C1 segment of cervical spinal cord (tissue), 14 donors: ENCODE data around the gene ADAMTS2.

Experiments
- DNase-seq, 14 donors: peaks; one replicate each; lab custom pipeline; 2025; lab: John Stamatoyannopoulos, UW

Gene ADAMTS2

GRCh38 chr5:179195561-179196404 is 149.5 kb downstream of the ADAMTS2 start:
- no peak for DNase-seq

DNA sequence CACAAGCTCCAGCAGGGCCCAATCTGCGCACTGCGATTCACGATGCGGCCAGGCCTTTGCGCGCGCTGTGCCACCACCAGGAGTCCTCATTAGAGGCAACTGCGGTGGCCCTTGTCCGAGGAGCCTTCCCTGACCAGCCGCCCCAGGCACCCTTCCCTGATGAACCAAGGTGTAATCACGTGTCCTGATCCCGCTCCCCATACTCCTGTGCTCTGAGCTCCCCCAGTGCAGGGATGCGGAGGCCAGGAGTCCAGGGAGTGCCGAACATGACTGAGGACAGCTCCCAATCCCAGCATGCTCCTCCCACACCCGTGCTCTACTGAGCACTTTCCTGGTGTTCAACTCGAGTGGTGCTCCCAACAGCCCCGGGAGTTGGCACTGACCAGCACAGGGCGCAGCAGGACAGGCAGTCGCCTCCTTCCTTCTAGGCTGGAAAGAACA is 150.3 kb downstream of the ADAMTS2 start:
- no peak for DNase-seq

- no peak for DNase-seq
Observed at GRCh38 chr5:179194201-179194910, 150.9 kb downstream of the ADAMTS2 start.

GRCh38 chr5:179193746-179194145 is 151.5 kb downstream of the ADAMTS2 start:
- no peak for DNase-seq

DNA sequence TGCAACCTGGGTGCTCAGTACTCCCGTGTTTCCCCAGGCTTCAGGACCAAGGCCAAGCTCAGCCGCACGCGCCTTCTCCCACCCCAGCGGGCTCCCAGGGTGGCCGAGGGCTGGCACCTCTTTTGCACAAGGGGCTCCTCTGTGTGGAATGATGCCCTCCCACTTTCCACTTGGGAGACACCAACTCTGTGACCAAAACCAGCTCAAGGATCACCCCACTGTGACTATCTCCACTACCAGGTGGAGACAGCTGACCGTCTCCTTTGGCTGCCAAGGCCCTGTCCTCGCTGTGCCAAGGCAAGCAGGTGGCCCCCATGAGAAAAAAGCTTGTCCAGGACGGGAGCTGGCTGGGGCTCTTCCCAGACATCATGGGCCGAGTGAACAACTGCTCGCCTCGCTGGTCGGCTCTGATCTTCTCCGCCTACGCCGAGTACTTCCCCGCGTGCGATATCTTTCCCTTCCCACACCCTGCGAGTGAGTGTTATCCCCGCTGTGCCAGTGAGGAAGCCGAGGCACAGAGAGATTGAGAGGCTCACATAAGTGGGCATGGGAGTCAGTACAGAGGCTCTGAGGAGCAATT is 152.3 kb downstream of the ADAMTS2 start:
- no peak for DNase-seq

DNA sequence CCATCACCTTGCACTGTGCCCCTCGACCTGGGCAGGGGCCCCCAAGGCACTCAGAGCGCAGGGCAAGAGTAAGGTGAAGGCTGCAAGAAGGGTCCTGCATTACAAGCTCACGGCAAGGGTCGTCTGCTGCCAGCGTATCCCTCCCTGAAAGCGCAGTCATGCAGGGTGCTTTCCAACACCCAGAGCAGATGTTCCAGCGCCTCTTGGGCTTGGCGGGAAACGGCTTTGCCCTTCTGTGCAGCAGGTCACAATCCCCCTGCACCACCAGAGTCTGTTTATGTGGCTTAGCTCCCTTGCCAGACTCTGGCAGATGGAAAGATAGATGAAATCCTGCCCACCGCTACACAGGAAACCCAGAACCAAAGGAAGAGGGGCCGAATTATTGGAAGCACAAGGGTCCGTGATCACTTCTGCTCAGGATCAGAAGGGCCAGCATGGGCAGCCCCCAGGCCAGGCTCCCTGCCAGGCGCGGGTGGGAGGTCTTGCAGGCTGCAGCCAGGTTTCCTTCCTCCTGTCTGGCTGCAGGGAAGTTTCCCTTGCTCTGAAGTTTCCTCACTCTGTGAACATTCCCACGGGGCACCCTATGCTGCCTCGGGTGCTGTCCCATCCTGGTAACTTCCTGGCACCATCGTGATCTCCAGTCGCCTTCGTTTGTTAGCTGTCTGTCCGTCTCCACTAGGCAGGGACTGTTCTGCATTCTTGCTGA is 152.9 kb downstream of the ADAMTS2 start:
- DNase-seq, result no peak

DNA sequence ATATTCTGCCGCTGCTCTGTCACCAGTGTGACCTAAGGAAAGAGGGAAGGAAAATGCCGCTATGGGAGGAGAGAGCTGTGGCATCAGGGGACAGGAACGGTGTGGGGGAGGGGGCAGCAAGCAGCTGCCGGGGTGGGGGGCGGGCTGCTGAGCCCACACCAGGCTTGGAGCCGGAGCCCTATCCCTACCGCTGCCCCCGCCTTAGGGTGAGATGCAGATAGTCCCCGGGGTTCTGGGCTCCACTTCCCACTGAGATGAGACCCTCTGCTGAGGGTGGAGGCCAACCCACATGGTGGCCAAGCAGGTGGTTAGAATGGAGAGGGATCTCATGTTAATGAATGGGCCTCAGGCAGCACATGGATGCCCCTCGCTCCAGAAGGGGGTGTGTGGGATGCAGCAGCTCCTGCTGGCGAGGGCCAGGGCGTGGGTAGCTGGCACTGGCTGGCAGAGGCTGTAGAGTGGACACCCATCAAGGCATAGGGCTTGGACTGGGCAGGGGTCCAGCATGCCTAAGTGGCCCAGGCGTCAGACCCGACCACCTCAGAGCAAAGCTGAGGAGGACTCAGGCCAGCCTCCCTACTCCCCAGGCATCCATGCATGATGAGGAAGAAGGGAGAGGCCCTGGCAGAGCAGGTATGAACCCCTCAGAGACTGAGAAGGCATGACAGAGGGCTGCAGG is 153.6 kb downstream of the ADAMTS2 start:
- no peak for DNase-seq

DNA sequence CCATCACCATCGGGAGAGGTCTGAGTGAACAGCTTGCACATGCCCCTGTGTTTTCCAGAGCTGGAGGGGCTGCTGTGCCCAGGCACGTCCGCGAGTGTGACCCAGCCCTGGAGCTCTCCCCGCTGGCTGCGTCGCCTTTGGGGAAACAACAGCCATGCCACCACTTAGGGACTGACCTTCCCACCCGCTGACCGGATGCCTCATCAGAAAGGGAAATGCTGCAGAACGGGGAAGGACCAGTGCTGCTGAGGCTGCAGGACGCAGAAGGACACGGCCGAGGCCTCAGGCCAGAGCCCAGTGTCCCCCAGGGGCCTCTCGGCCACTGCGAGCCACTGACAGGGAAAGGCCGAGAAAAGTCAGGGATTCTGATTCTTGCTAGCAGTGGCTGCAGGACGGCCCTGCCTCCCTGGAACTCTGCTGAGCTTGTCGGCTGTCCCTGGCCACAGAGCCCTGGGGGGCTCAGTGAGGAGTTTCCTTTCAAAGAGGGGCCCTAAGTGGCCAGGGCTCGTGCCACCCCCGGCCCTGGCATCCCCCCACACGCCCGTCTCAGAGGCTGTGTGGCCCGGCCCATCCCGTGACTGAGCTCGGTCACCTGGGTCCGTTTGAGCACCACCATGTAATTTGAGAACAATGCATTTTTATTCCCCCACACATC is 154.3 kb downstream of the ADAMTS2 start:
- no peak for DNase-seq

DNA sequence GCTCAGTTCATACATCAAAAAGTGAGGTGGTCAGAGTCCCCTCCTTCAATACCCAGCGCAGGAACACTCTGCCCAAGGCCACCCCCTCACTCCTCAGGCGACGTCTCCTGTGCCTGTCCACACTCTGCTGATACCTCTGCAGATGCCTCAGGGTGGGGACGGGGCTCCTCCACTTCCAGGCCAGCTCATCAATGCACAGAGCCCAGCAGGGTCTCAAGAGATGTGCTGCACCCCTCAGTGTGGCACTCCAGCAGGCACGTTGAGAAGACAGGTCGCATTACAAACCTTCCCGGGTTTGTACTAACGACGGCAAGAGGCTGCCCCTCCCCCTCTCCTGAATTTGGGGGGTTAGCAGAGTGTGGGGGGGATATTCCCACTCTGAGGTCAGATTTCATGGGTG is 156.6 kb downstream of the ADAMTS2 start:
- DNase-seq, result no peak

DNA sequence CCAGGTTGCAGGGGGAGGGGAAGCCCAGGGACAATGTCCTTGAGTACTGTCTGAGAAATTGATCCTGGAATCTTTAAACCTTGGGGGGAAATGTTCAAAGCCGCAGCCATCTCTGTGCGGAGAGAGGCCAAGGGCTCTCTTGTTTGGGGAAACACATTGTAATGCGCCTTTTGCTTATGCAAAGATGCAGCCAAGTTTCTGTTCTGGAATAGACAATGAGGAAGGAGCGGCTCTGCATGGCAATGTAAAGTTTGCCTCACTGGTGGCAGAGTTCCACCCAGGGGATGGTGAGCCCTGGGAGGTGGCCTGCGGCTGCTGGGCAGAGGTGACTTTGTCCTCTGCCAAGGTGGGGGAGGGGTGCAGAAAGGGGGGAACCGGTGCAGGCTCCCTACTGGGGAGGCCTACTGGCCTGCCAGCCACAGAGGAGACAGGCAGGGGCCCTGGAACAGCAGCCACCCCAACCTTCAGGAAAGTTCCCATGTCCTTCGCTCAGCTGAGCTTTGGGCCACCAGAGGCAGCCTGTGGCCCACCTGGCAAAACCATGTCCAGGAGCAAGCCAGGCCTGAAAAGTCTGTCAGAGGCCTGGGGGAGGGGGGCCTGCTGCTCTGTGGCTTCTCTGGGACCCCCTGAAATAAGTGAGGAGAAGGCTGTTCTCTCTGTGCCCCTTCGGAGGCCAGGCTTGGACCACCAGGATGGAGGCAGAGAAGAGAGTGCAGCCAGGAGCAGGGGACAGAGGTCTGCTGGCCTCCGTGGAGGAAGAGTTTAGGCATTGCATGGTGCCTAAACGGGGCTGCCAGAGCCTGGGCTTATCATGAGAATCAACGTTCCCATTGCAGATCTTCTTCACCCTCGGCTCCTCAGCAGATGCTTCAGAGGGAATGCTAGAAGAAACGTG is 157.3 kb downstream of the ADAMTS2 start:
- peak in 3 of 14 donors; percentile 9 to 10 (median 9) for DNase-seq

GRCh38 chr5:179187229-179187678 is 158.0 kb downstream of the ADAMTS2 start:
- no peak for DNase-seq

DNA sequence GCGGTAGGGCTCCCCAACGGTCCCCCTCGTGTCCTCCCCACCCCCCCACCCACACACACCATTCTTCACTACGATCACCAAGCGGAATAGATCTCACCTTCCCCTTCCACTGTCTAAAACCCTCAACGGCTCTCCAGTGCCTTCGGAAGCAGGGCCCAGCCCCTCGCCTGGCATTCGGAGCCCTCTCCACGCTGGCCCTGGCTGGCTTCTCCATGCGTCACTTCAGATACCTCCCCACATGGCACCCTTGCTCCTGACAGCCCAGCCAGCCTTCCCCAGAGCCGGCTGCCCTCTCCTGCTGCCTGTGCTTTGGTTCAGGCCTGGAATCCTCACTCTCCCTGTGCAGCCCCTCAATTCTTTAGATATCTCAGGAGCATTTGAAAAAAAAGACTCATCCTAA is 158.5 kb downstream of the ADAMTS2 start:
- DNase-seq, result no peak

DNA sequence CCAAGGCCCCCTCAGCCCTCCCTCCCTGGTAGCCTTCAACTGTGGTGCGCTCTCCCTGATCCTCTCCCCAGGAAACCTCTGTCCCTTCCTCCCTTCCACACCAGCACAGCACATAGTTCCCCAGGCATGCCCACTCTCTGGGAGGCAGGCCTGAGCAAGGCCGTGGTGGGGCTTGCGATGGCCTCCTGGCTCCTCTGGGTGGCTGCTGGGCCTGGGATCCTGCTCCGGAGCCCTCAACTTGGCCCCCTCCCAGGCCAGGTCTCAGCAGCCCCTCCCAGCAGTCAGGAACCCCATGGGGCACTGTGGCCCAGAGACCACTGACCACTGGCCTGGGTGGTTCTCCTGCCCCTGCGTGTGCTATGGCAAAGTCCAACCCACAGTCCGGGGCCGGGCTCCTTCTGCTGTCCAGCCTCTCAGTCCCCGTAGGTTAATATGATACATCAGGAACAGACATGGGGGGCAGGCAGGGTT is 159.3 kb downstream of the ADAMTS2 start:
- DNase-seq, result no peak

- DNase-seq, result no peak
Observed at GRCh38 chr5:179185256-179185940, 159.9 kb downstream of the ADAMTS2 start.

DNA sequence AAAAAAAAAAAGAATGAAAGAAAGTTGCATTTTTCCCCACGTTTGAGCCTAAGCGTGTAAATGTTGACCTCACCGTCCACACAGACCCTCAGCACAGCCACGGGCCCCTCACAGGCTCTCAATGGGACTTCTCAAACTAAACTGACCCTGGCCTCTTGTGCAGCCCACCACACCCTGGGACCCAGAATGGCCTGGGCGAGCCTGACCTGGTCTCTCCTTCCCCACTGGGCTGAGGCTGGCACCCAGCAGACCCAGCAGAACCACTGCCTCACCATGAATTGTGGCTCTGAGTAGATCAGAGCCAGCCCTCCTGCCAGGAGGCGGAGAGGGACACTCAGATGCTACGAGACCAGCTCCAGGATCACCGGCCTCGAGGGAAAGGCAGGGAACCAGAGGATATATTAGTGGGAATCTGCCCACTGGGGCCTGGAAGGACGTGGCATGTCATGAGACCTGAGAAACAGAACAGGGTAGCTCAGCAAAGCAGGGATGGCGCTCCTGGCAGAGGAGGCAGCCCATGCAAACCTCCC is 160.7 kb downstream of the ADAMTS2 start:
- DNase-seq, result no peak

DNA sequence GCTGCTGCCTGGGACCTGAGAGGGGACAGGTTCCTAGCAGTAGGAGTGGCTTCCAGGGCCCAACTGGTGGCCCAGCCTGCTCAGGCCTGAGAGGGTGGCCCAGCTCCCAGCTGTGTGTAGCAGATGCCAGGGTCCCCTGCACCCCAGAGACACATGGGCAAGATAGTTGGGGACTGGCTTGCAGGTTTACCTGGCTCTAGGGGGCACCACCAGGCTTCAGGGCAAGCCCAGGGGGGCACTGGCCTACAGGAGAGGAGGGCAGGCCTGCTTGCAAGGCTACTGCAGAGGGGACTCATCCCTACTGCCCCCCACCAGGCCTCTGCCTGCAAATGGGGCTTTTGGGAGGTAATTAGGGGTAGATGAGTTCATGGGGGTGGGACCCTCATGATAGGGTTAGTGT is 161.8 kb downstream of the ADAMTS2 start:
- no peak for DNase-seq

GRCh38 chr5:179182601-179183000 is 162.7 kb downstream of the ADAMTS2 start:
- DNase-seq, result no peak

DNA sequence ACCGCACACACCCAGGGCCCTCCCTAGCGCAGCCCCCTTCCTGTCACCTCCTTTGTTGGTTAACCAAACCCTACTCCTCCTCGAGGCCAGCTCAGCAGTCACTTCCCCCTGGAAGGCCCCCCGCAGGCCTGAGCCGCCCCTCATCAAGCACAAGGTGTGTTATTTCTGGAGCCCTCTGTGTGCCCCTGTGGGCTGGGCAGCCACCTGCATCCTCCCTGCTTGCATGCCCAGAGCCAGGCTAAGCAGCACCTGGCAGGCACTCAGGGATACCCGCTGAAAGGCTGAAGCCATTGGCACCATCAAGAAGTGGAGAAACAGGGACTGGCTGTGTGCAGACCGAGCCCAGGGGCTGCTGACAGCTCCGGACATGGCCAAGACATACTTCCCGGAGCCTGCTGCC is 163.3 kb downstream of the ADAMTS2 start:
- no peak for DNase-seq
